KOPT-K1 (cell line): ENCODE measurements around the gene APEX1.
"Not testable (repeated sequence)": the region's sequence is repeated elsewhere in the genome, so short reads cannot be mapped to it uniquely, and the experiment has no call there.

Experiments used
- H3K27ac ChIP-seq: fragments of 200-600 bp; sonication (generic); 2 replicates; pipeline ENCODE4 v1.5.1; 2016; ENCODE audit warnings: antibody characterized with exemption, mild to moderate bottlenecking, low read depth, low read length; ENCODE audit not compliant: poor library complexity, severe bottlenecking
- H3K36me3 ChIP-seq: fragments of 200-600 bp; sonication (generic); 2 replicates; pipeline ENCODE4 v1.5.1; 2017; ENCODE audit warnings: antibody characterized with exemption, mild to moderate bottlenecking, low read length, moderate library complexity; ENCODE audit not compliant: insufficient read depth
- H3K9me3 ChIP-seq: fragments of 200-600 bp; sonication (generic); 2 replicates; pipeline ENCODE4 v1.5.1; 2017; ENCODE audit warnings: antibody characterized with exemption, low read length, mild to moderate bottlenecking; ENCODE audit not compliant: insufficient read depth, poor library complexity, severe bottlenecking

APEX1 gene

DNA sequence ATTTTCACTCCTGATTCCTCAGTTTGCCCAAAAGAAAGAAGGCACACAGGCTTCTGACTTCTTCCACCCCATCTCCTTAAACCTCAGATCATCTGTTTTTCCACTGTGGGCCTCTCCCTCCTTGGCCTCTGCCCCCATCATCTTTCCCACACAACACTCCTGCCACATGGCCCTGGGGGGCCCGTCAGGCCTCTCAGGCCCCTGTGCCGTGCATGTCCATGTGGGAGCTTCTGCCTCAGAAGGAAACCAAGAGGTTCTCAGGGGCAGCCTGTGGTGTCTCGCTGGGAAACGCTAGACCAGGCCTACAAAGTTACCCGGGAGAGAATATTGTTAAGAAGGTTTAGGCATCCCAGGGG, 27.0 kb upstream of the APEX1 start:
- H3K27ac ChIP-seq, result peak overlapping the region; percentile 97
- H3K9me3 ChIP-seq, result no peaks in the 10 kb centered on the region
- H3K36me3 ChIP-seq, result no peaks in the 10 kb centered on the region

- H3K9me3 ChIP-seq, result no peaks in the 10 kb centered on the region
- H3K36me3 ChIP-seq, result no peaks in the 10 kb centered on the region
- H3K27ac ChIP-seq, result peak overlapping the region; percentile 97
Observed at GRCh38 chr14:20428802-20429201, 26.2 kb upstream of the APEX1 start.

- Histone ChIP-seq H3K27ac (peak overlapping the region; percentile 97), H3K9me3 (no peaks in the 10 kb centered on the region), H3K36me3 (no peaks in the 10 kb centered on the region)
Observed at GRCh38 chr14:20429801-20430669, 25.0 kb upstream of the APEX1 start.

DNA sequence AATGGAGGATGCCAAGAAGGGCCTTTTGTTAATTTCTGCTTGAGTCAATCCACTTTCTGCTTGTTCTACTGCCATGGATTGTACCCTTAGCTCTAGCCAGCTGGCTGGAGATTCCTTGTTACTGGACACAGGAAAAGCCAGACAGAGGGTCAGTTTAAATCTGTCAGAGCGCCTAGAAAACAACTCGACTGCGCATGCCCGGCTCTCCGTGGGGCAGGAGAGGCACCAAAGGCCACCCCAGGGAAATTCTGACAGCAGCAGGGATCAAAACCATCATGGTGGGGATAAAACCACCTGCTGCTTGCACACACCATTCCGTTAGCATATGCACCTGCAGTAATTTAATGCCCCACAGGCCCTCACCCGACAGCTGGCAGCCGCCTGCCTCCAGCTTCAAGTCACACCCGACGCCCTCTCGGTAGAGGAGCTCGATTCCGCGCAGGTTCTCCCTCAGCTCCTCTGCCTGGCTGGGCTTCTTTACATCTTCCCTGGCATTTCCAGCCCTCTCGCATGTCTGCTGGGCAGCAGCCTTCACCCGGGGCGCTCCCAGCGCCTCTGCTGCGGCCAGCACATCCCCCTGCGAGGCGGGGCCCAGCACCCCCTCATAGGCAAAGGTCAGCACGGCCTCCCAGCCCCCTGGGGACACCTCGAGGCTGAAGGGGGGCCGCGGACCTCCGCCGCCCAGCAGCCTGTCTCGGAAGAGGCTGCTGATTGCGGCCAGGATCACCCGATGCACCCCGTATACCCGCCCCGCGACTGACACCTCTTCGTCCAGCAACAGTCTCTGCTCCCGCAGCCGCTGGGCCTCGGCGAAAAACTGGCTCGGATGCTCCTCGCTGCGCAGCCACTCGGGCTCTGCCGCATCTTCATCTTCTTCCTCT, 20.1 kb upstream of the APEX1 start:
- H3K27ac ChIP-seq, result no peak overlapping the region
- no peaks in the 10 kb centered on the region for H3K9me3 ChIP-seq
- H3K36me3 ChIP-seq, result no peaks in the 10 kb centered on the region

DNA sequence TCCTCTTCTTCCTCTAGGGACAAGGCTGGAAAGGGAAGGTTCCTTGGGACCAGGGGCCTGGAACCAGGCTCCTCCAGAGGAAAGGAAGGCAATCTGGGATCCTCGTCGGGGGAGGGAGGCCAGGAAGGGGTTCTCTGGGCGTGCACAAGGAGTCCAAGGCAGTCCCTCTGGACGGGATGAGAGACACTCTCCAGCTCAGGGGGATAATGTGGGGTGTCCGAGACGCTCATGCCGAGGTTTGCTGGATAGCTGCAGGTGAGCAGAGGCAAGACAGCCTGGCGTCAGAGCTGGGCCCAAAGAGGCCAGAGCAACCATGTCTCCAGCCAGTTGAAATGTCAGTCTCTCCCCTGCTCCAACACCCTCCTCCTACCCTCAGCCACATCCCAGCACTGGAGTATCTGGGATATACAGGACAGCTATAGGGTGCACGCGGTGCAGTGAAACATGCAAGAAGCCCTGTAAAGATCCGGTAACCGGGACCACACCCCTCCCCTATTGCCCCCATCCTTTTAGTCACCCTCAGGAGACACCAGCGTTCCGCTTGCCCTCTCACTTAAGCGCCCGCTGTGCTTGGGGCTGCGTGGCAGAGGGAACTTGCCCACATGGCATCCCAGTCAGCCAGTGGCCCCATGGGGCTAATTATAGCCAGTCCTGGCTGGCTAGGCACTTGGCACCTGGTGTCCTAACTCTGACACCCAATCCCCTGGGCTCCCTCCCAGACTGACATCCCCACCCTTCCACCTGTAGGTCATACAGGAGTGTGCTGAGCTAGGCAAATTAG, 19.3 kb upstream of the APEX1 start, which contains the start of gene KLHL33:
KLHL33 (minus strand) TSS at position 585 of the 781 bp plus-strand sequence; CDS start at position 230, 355 bp downstream.
- Histone ChIP-seq H3K36me3 (no peaks in the 10 kb centered on the region), H3K9me3 (no peaks in the 10 kb centered on the region), H3K27ac (no peak within 1 kb of the TSS)

- Histone ChIP-seq H3K27ac (no peak overlapping the region), H3K36me3 (no peaks in the 10 kb centered on the region), H3K9me3 (no peaks in the 10 kb centered on the region)
Observed at GRCh38 chr14:20436363-20436755, 18.7 kb upstream of the APEX1 start.

- H3K9me3 ChIP-seq, result no peaks in the 10 kb centered on the region
- no peak overlapping the region for H3K27ac ChIP-seq
- H3K36me3 ChIP-seq, result no peaks in the 10 kb centered on the region
Observed at GRCh38 chr14:20438664-20439063, 16.4 kb upstream of the APEX1 start.

DNA sequence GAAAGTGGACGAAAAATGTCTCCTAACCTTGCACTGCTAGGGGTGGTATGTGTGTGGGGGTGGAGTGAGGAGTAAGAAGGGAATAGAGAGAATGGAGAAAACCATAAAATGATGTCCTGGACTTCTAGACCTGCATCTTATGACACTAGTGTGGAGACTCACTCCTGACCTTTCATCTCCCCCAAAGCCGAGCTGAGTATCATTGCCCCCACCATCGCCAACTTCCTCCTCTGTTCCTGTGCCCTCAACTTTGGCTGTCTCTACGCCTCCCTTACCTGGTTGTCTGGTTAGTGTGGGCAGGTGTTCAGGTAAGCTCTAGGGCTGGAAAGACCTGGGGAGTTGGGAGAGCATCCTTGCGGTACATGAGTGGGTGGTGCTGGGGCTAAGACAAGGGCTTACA, 14.6 kb upstream of the APEX1 start:
- Histone ChIP-seq H3K27ac (peak overlapping the region; percentile 35), H3K36me3 (peaks cover 12% of the 10 kb centered on the region)

GRCh38 chr14:20440882-20441281, 14.1 kb upstream of the APEX1 start:
- Histone ChIP-seq H3K9me3 (no peaks in the 10 kb centered on the region), H3K27ac (peak overlapping the region; percentile 35), H3K36me3 (peaks cover 16% of the 10 kb centered on the region)

More for the DNA sequence above, 14.6 kb upstream of the APEX1 start:
- H3K9me3 ChIP-seq, result no peaks in the 10 kb centered on the region

GRCh38 chr14:20441461-20441860, 13.6 kb upstream of the APEX1 start:
- H3K36me3 ChIP-seq, result peaks cover 22% of the 10 kb centered on the region
- no peaks in the 10 kb centered on the region for H3K9me3 ChIP-seq
- H3K27ac ChIP-seq, result peak overlapping the region; percentile 35

- peaks cover 44% of the 10 kb centered on the region for H3K36me3 ChIP-seq
- not testable (repeated sequence) for H3K9me3 ChIP-seq, H3K27ac ChIP-seq
Observed at GRCh38 chr14:20443650-20444049, 11.4 kb upstream of the APEX1 start.

DNA sequence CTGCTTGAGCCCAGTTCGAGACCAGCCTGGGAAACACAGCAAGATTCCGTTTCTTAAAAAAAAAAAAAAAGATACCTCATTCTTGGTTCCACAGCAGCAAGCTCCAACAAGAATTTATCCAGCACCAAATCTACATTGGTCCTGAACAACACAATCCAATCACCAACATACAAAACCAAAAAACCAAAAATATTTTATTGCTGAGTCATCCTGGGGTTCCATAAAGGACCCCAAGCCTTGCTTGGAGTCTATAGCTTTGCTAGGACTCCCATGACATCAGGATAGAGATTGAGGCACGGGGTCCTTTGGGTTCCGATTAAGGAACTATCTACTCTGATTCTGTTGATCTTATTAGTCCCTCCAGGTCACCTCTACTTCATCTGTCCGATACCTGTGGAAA, 8.1 kb upstream of the APEX1 start:
- Histone ChIP-seq H3K27ac (no peak overlapping the region), H3K9me3 (no peaks in the 10 kb centered on the region), H3K36me3 (peaks cover 76% of the 10 kb centered on the region)

- H3K9me3 ChIP-seq, H3K27ac ChIP-seq: not testable (repeated sequence)
- peaks cover 70% of the 10 kb centered on the region for H3K36me3 ChIP-seq
Observed at GRCh38 chr14:20452831-20453230, 2.2 kb upstream of the APEX1 start.

- Histone ChIP-seq H3K9me3 (no peaks in the 10 kb centered on the region), H3K36me3 (peaks cover 67% of the 10 kb centered on the region), H3K27ac (peak overlapping the region; percentile 95)
Observed at GRCh38 chr14:20455355-20456300, 602 bp downstream of the APEX1 start.
